OCI-LY3 (cell line): ENCODE results near the gene BTBD9.

Experiments used
- EZH2phosphoT487 ChIP-seq: fragments of 200-600 bp; shearing (Covaris generic); IDR thresholded peaks from 2 replicates; pipeline ENCODE4 v1.6.1; 2018; ENCODE audit warnings: antibody characterized with exemption, mixed run types, low read depth
- TF ChIP-seq, protein P1 (sequence below): fragments of 200-600, 300-600 bp; sonication (generic); IDR thresholded peaks from 2 replicates; pipeline ENCODE4 v1.5.1; 2014; ENCODE audit warnings: antibody characterized with exemption, low read length, low read depth

DNA sequence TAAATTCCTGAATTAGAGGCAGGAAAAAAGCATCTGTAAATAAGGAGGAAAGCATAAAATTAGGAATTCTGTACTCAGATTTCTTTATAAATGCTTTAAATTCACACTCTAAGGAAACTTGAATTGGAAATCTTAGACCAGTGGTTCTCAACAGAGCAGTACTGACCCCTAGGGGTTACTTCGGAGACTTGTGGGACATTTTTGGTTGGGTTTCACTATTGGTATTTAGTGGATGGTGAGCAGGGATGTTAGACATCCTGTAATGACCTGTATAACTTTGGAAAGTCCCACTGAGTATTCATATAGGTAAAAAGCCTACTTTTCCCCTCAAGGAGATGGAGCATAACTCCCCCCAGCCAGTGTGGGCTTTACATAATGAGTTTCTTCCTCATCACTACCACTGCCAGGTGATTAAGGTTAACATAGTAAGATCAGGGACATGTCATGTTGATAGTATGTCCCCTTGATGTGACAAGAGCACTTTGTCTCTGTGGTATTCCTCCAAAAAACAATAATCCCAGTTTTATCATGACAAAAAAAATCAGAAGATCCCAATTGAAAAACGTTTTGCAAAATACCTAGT, 32.2 kb upstream of the BTBD9 start:
- TF ChIP-seq, protein P1, sequence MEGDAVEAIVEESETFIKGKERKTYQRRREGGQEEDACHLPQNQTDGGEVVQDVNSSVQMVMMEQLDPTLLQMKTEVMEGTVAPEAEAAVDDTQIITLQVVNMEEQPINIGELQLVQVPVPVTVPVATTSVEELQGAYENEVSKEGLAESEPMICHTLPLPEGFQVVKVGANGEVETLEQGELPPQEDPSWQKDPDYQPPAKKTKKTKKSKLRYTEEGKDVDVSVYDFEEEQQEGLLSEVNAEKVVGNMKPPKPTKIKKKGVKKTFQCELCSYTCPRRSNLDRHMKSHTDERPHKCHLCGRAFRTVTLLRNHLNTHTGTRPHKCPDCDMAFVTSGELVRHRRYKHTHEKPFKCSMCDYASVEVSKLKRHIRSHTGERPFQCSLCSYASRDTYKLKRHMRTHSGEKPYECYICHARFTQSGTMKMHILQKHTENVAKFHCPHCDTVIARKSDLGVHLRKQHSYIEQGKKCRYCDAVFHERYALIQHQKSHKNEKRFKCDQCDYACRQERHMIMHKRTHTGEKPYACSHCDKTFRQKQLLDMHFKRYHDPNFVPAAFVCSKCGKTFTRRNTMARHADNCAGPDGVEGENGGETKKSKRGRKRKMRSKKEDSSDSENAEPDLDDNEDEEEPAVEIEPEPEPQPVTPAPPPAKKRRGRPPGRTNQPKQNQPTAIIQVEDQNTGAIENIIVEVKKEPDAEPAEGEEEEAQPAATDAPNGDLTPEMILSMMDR, result peak; percentile 91
- TF ChIP-seq EZH2phosphoT487, result no peak
